HG03103 (cell line): ENCODE data around the gene PRKD3.
A peak's percentile ranks its signal among the peaks of the same experiment; 100 is the strongest.

Experiments
- ATAC-seq: cut with Tn5 transposase; IDR thresholded peaks from one replicate; pipeline ENCODE4 v1.9.1; 2021; ENCODE audit warnings: low read depth; ENCODE audit not compliant: unreplicated experiment

The PRKD3 gene

DNA sequence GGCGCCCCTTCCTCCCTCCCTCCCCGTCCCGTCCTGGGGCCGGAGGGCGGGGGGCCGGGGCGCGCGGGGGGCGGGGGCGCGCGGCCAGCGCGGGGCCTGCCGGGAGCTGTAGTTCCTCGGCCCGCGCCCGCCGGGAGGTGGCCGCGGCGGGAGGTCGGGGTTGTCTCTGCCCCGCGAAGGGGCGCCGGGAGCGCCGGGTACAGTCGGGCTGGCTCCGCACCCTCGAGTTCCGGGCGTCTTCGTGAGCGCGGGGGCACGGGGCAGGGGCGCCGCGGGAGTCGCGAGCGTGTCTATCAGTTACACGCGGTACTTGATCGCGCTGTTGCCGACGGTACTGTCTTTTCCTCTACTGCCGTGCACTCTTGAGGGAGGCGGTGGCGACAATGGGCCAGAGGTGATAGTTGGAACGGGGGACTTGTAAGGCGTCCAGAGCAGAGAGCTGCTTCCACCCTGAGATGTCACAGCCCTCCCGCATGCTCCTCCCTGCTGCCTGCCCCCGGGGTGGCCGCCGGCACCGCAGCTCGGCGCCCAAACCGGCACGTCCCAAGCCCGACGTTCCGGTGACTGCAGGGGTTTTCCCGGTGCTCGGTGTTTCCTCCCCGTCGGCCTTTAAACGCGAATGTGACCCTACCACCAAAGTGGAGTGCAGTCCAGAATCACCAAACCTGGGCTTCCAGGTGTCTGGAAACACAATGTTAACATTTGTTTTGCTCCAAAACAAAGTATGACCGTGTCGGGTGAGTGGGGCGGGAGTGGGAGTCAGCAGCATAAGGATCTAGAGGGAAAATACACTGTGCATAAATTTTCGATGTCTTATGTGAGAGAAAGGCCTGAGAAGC is at the start of gene PRKD3:
TSS of gene PRKD3 (minus strand) at position 48 of the 839 bp plus-strand sequence. CDS start 8,309 bp downstream, outside the sequence.
- peak; percentile 59 for ATAC-seq

DNA sequence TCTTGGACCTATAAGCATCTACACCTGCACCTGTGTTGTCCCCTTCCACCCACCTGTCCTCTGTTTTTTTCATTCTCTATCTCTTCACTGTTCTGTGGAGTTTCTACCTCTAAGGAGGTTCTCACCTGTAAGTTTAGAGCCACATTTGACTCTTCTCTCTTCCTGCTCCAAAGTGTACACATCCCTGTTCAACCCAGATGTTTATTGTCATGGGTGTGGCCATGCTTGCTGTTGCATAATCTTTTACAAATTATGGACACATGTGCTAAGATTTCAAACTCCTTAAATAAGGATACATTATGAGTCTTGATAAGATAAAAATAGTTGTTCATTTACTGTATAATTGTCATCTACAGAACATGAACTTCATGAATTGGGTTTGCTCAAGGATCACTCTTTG is 47.4 kb upstream of the PRKD3 start:
- no peak for ATAC-seq

DNA sequence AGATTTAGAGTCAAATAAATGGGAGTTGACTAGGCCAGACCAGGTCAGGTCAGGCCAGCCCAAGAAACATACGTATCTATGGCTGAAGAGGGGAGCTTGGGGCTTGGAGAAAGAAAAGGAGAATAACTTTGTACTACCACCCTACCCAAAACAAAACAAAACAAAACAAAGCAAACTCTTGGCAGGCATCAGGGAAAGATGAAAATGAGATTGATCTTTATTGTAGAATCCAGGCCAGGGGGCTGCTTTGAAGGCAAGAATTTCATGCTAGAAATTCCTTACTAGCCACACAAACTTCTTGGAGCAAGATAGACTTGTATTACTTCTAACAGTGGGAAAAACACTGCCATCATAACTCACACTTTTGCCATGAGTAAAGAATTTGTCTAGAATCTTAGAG is 46.0 kb upstream of the PRKD3 start:
- ATAC-seq, result no peak

DNA sequence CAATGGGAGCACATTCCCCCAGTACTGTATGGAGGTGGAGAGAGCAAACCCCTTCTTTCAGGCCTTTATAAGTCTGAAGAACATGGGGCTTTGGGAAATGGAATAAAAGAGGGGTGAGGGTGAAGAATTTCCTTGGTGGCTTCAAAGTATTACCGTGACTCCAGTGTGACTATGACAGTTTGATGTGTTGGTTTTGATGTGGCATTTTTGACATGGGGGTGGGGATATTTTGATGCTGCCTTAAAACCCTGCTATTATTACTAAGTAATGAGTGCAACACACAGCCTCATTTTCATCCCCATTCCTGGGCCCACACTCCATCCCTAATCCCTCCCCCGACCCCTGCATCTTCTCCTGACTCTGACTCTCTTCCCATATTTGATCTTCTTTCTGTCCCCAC is 43.4 kb upstream of the PRKD3 start:
- ATAC-seq, result no peak

DNA sequence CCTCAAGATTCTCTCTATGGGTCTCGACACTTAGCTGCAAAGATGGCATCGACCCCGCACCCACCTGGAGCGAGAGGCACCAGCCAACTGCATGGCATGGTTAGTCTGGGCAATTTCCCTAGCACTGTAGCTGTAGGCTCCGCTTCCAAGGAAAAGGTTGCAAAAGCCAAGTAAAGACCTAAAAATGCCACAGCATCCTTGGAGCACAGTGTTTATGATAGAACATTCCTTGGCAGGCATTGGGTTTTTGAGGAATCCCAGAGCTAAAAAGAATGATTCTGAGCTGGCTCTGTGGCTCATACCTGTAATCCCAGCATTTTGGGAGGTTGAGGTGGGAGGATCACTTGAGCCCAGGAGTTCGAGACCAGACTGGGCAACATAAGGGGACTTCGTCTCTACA is 42.7 kb upstream of the PRKD3 start:
- ATAC-seq, result no peak

DNA sequence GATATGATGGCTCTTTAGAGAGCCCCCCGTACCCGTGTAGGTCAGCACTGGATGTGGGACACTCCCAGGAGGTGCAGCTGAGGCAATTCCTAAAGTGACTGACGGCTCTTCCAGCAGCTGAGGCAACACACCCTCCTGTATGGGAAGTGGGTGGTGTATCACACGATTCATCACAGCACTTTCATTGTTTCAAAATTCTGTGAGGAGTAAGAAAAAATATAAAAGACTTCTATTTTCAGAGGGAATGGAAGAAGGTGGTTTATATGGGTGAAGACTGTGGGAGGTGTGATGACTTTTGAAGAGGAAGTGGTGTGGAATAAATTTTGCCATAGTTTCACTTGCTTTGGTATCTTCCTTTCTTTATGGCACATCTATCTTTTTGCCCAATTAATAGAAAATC is 42.1 kb upstream of the PRKD3 start:
- no peak for ATAC-seq

DNA sequence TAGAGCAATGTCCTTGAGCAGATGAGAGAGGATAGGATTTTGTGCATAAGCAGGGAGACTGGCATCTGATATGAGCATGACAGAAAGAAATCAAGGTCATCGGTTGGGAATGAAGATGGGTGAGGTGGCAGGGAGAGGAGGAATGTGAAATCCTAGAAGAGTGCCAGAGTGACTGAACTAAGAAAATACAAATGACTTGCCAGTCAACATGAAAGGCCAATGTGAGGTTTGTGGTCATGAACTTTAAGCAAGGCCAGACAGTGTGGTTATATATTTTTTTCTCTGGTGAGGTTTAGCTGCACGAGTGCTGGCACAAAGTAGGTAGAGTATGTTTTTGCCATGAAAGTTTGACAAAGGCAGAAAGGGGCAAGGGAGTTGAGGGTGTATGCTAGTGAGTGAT is 41.0 kb upstream of the PRKD3 start:
- no peak for ATAC-seq

DNA sequence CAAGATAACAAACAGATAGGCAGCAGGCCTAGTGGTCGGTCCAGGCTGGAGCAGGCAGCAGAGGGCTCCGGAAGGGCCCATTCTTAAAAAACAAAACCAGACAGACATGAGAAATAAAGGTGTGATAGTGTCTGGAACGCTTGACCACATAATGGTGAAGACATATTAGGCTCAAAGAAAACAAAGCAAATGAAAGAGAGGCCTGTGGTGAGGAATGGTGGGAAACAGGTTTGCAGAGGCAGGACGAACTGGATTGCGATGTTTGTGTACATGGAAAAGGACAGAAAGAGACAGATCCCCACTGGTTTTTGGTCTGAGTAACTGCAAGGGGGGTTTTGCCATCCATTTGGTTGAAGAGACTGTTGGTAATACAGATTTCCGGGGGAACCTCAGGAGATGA is 39.7 kb upstream of the PRKD3 start:
- no peak for ATAC-seq

DNA sequence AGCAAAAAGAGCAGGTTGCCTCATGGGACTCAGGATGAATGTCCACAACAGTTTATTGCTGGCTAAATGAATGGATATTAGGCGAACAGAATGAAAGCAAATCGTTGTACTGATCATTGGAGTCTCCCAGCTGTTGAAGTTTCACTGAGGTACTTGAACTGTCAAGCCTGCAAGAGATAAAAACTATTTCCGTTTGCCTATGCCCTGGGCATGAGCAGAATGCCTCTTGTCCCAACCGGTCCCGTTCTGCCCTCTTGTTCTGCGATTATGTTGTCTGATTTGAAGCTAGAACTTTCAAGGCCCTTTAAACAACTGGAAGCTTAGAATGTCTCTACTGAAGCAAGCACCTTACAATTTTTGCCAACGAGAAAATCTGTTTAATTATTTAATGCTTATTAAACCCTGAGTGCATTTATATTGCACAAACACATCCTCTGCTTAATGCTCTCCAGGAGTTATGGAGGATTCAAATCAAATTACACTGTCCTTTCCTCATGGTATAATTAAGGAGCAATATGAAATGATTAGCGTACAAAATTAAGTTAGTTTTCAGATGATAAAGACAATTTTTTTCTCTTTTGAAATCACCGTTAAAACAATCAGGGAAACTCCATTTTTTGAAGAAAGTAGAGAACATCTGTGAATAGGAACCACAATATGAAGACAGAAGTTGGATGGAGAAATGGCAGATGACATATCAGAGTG is 37.5 kb upstream of the PRKD3 start:
- ATAC-seq, result no peak

DNA sequence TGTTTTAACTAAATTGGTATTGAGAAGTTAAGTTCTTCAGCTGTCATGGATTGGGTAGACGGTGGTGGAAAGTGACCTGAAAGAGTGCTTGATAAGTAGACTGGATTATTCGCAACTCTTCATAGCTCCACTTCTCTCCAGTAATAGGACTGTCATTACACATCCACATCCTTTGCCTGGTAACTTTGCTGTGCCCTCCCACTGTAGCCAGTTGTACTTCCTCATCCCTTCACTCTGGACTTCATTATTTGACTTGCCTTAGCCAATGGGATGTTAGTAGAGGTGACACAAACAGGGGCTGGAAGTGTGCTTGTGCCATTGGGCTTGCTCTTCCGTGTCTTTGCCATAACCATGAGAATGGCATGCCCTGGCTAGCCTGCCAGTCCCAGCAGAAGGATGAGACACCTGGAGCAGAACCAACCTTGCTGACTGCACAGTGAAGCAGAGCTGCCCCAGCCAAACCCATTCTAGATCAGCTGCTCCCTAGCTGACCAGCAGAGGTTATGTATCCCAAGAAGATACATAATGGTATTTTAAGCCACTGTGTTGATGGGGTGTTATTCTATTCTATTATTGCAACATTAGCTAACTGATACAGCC is 36.7 kb upstream of the PRKD3 start:
- no peak for ATAC-seq

DNA sequence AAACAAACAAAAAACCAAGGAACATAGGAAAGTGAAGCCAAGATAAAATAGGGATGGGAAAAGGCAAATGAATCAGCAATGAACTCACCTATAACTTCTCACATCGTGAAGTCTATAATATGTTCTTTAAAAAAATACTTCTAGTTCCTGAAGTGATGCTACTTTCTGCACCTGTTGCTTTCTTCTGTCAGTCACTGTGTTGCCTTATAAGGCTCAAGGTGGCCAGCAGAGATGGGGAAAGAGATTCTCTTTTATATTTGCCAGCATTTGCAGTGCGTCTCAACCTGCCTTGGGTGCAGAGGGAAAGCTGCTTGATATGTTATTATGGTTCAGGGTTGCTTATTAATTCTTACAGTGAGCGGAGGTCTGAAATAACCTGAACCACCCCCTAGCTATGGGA is 33.8 kb upstream of the PRKD3 start:
- ATAC-seq, result no peak

DNA sequence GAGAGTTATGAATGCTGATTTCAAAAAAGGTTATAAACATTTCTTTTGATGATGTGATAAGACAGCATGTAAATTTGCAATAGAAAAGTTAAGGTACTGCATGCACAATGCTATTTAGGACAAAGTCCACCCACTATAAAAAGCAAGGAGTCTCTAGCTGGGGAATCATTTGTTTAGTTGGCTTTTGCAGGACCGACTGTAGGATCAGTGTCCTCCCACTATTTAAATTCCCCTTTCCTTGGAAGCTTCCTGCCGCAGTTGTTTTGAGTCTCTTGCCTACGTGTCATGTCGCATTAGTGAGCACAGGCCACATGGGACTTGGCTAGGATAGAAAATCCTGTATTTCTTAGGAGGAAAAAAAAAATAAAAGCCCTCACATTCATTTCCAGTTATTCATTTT is 32.9 kb upstream of the PRKD3 start:
- no peak for ATAC-seq

DNA sequence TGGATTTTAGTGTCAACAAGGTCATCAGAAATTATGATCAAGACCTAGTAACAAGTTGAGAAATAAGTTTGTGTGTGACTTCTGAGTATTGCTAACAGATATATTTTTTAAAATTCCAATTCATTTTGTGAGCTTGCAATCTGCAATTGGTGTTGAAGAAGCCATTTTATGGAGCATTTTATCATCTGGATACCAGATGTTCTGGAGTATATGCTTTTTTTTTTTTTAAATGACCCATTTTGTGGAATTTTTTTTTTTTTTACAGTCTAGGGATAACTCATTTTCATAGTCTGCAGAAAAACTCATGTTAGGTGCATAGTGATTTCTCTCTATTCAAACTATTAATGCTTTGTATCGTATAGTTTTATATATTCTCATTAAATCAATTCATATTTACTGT is 32.4 kb upstream of the PRKD3 start:
- no peak for ATAC-seq

DNA sequence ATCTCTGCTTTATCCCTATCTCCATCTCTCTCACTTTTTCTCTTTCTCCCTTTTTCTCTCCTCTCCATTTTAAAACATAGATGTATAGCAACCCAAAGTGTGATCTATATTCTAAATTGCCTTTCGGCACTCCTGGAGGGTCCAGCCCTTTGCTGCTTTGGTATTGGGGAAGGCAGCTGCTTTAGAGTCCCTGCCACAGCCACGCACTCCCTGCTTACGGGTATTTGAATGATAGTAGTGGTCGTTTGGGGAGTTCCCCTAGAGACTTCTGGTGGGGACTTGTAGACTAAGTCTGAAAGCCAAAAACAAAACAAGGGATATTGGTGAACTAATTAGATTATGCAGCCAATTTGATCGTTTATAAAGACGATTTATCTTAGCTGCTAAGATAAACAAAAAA is 31.7 kb upstream of the PRKD3 start:
- ATAC-seq, result no peak

DNA sequence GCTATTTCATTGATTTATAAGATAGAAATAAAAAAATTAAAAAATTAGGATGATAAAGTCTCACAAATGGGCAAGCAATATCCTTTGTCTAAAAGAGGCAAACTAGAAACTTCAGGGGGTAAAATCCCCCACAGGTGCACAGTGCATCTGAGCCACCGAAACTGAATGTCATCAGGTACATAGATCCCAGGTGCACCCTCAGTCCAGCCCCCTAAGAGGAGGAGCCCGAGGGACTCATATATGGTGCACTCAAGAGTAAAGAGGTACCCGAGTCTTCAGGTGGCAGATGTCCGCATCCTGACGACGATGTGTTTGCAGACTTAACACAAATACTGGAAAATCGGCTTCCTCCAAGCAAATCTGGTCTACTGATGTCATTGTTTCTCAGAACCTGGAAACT is 31.1 kb upstream of the PRKD3 start:
- no peak for ATAC-seq

DNA sequence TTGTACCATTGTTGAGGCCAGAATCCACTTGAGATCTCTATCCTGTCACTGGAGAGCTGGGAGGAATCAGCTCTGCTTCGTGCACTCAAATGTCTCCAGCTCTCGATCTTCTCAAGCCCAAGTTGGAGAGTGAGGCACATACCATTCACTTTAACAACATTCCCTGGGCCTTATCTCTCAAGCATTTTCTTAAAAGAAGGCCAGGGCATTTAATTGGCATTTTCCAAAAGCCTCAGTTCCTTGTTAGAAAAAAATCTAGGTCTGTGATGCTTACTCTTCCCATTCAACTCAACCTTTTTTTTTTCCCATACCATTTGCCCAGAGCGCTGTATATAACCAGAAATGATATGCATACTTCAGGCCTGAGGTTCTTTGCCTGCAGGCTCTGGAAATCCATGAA is 29.9 kb upstream of the PRKD3 start:
- ATAC-seq, result no peak

DNA sequence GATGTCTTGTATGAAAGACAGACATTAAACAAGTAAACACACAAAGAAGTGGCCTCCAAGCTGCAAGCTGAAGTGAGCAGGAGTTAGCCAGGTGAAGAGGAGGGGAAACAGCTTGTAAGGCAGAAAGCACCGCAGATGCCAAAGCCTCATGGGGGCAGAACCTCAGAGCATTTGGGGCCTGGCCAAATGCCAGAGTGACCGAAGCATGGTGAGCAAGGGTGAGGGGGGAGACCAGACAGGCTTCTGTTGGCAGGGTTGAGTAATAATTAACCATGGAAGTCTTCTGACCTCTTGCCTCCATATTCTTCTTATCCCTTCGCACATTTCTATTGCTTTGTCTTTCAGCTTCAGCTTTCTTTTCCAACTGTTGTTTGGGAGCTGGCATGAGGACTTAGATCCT is 25.4 kb upstream of the PRKD3 start:
- no peak for ATAC-seq

DNA sequence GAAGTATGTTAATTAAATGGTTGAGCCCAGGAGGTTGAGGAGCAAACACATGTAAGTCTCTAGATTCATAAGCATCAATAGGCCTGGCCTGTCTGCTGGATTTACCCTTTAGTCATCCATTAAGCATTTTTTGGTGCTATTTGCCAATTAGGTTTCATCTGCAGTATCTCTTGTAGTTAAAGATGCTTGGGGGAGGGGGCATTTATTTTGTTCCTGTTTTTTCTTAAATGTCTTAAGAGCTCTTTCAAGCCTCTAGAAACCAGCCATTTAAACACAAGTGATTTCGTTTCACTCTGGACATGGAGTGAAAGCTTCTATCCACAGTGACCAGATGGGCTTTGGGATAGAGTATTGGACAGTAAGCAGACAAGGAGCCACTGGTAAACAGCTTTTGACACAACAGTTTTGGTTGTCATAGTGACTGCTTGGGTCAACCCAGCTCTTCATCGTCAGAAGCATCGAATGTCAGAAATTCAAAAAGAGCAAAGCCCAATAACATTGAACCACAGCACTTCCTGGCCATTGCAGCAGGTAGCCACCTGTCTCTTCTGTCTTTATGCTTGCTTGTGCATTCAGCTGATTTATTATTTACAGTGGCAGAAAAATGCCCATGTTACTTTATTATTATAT is 24.7 kb upstream of the PRKD3 start:
- ATAC-seq, result no peak

DNA sequence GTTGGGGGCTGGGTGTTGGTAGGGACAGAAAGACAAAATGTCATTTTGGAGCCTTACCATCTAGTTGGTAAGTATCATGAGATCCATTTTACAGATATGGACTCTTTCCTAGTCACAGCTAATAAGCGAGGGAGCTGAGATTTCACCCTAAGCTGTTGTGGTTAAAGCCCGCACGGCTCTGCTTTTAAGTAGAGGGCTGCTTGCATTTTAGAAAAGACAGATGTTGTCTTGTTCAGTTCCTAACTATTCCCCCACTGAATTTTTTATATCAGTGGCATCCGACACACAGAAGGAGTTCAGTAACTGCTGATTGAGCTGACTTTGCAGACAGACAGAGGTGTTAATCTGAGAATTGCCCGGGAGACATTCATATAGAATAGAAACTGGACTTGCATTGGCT is 23.5 kb upstream of the PRKD3 start:
- no peak for ATAC-seq

DNA sequence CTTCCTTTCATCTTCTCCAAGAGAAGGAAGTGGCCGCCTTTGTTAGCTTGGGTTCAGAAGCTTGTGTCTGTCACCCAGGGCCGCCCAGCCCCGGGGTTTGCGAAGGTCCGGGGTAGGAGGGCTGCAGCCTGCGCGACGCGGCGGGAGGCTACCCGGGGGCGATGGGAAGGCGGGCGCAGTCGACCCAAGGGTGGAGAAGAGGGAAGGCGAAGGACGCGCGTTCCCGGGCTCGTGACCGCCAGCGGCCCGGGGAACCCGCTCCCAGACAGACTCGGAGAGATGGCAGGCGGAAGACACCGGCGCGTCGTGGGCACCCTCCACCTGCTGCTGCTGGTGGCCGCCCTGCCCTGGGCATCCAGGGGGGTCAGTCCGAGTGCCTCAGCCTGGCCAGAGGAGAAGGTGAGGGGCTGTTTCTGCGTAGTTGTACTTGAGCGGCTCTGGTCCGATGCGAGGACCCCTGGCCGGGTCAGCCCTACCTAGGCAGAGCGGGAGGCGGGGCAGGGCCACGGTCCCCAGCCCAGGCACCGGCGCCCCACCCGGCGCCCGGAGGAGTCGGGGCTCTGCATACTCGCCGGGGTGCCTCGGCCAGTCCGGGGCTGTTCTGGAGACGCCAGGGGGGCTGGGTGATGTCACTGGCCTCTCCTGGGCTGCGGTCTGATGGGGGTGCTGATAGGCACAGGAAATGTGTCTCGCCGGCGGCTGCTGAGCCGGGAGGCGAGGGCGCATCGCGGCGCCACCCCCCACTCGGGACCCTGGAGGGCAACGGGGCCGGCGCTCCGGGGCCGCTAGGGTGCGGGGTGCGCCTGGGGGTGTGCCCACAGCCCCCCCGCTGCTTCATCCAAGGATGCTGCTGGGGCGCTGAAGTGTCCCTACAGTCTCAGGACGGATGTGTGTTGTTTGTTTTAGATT is 20.1 kb upstream of the PRKD3 start, which contains the start of gene QPCT:
TSS of gene QPCT (plus strand) at position 178 of the 909 bp plus-strand sequence. CDS start at position 280, 102 bp downstream.
- ATAC-seq, result no peak
